ENCODE results near the gene ADPRS.

ADPRS gene

GRCh38 chr1:36098650-36099365 lies 10.1 kb downstream of the ADPRS start:
- TF ChIP-seq POLR2AphosphoS5 (IDR thresholded peaks at IDR 0.05; ENCODE audit: low read depth, low read length): no peak
- no peak for TF ChIP-seq FOXP2 (optimal IDR thresholded peaks at IDR 0.05; ENCODE audit: borderline replicate concordance, extremely low read depth, extremely low read length, insufficient read depth)
- no peak for TF ChIP-seq SIN3A (IDR thresholded peaks at IDR 0.05; ENCODE audit: borderline replicate concordance, insufficient read depth, low read length)
- TF ChIP-seq, protein P1, sequence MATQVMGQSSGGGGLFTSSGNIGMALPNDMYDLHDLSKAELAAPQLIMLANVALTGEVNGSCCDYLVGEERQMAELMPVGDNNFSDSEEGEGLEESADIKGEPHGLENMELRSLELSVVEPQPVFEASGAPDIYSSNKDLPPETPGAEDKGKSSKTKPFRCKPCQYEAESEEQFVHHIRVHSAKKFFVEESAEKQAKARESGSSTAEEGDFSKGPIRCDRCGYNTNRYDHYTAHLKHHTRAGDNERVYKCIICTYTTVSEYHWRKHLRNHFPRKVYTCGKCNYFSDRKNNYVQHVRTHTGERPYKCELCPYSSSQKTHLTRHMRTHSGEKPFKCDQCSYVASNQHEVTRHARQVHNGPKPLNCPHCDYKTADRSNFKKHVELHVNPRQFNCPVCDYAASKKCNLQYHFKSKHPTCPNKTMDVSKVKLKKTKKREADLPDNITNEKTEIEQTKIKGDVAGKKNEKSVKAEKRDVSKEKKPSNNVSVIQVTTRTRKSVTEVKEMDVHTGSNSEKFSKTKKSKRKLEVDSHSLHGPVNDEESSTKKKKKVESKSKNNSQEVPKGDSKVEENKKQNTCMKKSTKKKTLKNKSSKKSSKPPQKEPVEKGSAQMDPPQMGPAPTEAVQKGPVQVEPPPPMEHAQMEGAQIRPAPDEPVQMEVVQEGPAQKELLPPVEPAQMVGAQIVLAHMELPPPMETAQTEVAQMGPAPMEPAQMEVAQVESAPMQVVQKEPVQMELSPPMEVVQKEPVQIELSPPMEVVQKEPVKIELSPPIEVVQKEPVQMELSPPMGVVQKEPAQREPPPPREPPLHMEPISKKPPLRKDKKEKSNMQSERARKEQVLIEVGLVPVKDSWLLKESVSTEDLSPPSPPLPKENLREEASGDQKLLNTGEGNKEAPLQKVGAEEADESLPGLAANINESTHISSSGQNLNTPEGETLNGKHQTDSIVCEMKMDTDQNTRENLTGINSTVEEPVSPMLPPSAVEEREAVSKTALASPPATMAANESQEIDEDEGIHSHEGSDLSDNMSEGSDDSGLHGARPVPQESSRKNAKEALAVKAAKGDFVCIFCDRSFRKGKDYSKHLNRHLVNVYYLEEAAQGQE (IDR thresholded peaks at IDR 0.05; ENCODE audit: insufficient read depth in 1 of 2, low read depth in 2 of 2, low read length in 2 of 2): no peak
- no peak for TF ChIP-seq TAF1 (IDR thresholded peaks at IDR 0.05; ENCODE audit: borderline replicate concordance, insufficient read depth, low read length)

- TF ChIP-seq SIN3A (IDR thresholded peaks at IDR 0.05; ENCODE audit: borderline replicate concordance, insufficient read depth, low read length) (no peak), FOXP2 (optimal IDR thresholded peaks at IDR 0.05; ENCODE audit: borderline replicate concordance, extremely low read depth, extremely low read length, insufficient read depth) (no peak), TAF1 (IDR thresholded peaks at IDR 0.05; ENCODE audit: borderline replicate concordance, insufficient read depth, low read length) (no peak), POLR2AphosphoS5 (IDR thresholded peaks at IDR 0.05; ENCODE audit: low read depth, low read length) (no peak)
- TF ChIP-seq, protein P1 (IDR thresholded peaks at IDR 0.05; ENCODE audit: insufficient read depth in 1 of 2, low read depth in 2 of 2, low read length in 2 of 2): no peak
Measured at GRCh38 chr1:36099681-36100341, 11.1 kb downstream of the ADPRS start.

GRCh38 chr1:36100376-36100775 lies 11.7 kb downstream of the ADPRS start:
- no peak for TF ChIP-seq POLR2AphosphoS5 (IDR thresholded peaks at IDR 0.05; ENCODE audit: low read depth, low read length)
- no peak for TF ChIP-seq SIN3A (IDR thresholded peaks at IDR 0.05; ENCODE audit: borderline replicate concordance, insufficient read depth, low read length)
- no peak for TF ChIP-seq FOXP2 (optimal IDR thresholded peaks at IDR 0.05; ENCODE audit: borderline replicate concordance, extremely low read depth, extremely low read length, insufficient read depth)
- no peak for TF ChIP-seq TAF1 (IDR thresholded peaks at IDR 0.05; ENCODE audit: borderline replicate concordance, insufficient read depth, low read length)
- TF ChIP-seq, protein P1 (IDR thresholded peaks at IDR 0.05; ENCODE audit: insufficient read depth in 1 of 2, low read depth in 2 of 2, low read length in 2 of 2): no peak

GRCh38 chr1:36101546-36101945 lies 12.9 kb downstream of the ADPRS start:
- TF ChIP-seq TAF1 (IDR thresholded peaks at IDR 0.05; ENCODE audit: borderline replicate concordance, insufficient read depth, low read length): no peak
- TF ChIP-seq FOXP2 (optimal IDR thresholded peaks at IDR 0.05; ENCODE audit: borderline replicate concordance, extremely low read depth, extremely low read length, insufficient read depth): no peak
- TF ChIP-seq SIN3A (IDR thresholded peaks at IDR 0.05; ENCODE audit: borderline replicate concordance, insufficient read depth, low read length): no peak

- no peak for TF ChIP-seq SIN3A (IDR thresholded peaks at IDR 0.05; ENCODE audit: borderline replicate concordance, insufficient read depth, low read length)
- no peak for TF ChIP-seq POLR2AphosphoS5 (IDR thresholded peaks at IDR 0.05; ENCODE audit: low read depth, low read length)
- TF ChIP-seq, protein P1 (IDR thresholded peaks at IDR 0.05; ENCODE audit: insufficient read depth in 1 of 2, low read depth in 2 of 2, low read length in 2 of 2): no peak
- TF ChIP-seq TAF1 (IDR thresholded peaks at IDR 0.05; ENCODE audit: borderline replicate concordance, insufficient read depth, low read length): no peak
- TF ChIP-seq FOXP2 (optimal IDR thresholded peaks at IDR 0.05; ENCODE audit: borderline replicate concordance, extremely low read depth, extremely low read length, insufficient read depth): no peak
Measured at GRCh38 chr1:36106269-36106668, 17.6 kb downstream of the ADPRS start.
